ENCODE data around the gene MALT1.

MALT1 gene

GRCh38 chr18:58682429-58683069 lies 11.3 kb downstream of the MALT1 start:
- H3K27ac ChIP-seq = no peak overlapping the region
- no peak for DNase-seq (ENCODE audit: low read depth, low spot score)

- H3K27ac ChIP-seq = no peak overlapping the region
- no peak for DNase-seq (ENCODE audit: low read depth, low spot score)
These were observed 16.6 kb downstream of the MALT1 start for GRCh38 chr18:58687871-58688308.

GRCh38 chr18:58690259-58690658 lies 19.0 kb downstream of the MALT1 start:
- DNase-seq (ENCODE audit: low read depth, low spot score) = no peak
- no peak overlapping the region for H3K27ac ChIP-seq

GRCh38 chr18:58691256-58691655 lies 20.0 kb downstream of the MALT1 start:
- H3K27ac ChIP-seq = no peak overlapping the region
- no peak for DNase-seq (ENCODE audit: low read depth, low spot score)

- no peak overlapping the region for H3K27ac ChIP-seq
- no peak for DNase-seq (ENCODE audit: low read depth, low spot score)
These were observed 21.3 kb downstream of the MALT1 start for GRCh38 chr18:58692422-58693185.

GRCh38 chr18:58694221-58694620 lies 23.0 kb downstream of the MALT1 start:
- DNase-seq (ENCODE audit: low read depth, low spot score) = no peak
- H3K27ac ChIP-seq = no peak overlapping the region

GRCh38 chr18:58694720-58695468 lies 23.6 kb downstream of the MALT1 start:
- DNase-seq (ENCODE audit: low read depth, low spot score) = no peak
- no peak overlapping the region for H3K27ac ChIP-seq

GRCh38 chr18:58695772-58696171 lies 24.5 kb downstream of the MALT1 start:
- no peak overlapping the region for H3K27ac ChIP-seq
- no peak for DNase-seq (ENCODE audit: low read depth, low spot score)

GRCh38 chr18:58697146-58697545 lies 25.9 kb downstream of the MALT1 start:
- no peak overlapping the region for H3K27ac ChIP-seq
- DNase-seq (ENCODE audit: low read depth, low spot score) = no peak

GRCh38 chr18:58698701-58699193 lies 27.5 kb downstream of the MALT1 start:
- DNase-seq (ENCODE audit: low read depth, low spot score) = no peak
- H3K27ac ChIP-seq = no peak overlapping the region

GRCh38 chr18:58699551-58699950 lies 28.3 kb downstream of the MALT1 start:
- DNase-seq (ENCODE audit: low read depth, low spot score) = no peak
- no peak overlapping the region for H3K27ac ChIP-seq

GRCh38 chr18:58700209-58700608 lies 28.9 kb downstream of the MALT1 start:
- DNase-seq (ENCODE audit: low read depth, low spot score) = no peak
- H3K27ac ChIP-seq = no peak overlapping the region

- DNase-seq (ENCODE audit: low read depth, low spot score) = no peak
- H3K27ac ChIP-seq = no peak overlapping the region
These were observed 41.7 kb downstream of the MALT1 start for GRCh38 chr18:58712930-58713329.

- DNase-seq (ENCODE audit: low read depth, low spot score) = no peak
- H3K27ac ChIP-seq = no peak overlapping the region
These were observed 43.0 kb downstream of the MALT1 start for GRCh38 chr18:58714259-58714658.

GRCh38 chr18:58714821-58715220 lies 43.6 kb downstream of the MALT1 start:
- no peak for DNase-seq (ENCODE audit: low read depth, low spot score)
- H3K27ac ChIP-seq = no peak overlapping the region

- no peak for DNase-seq (ENCODE audit: low read depth, low spot score)
- H3K27ac ChIP-seq = no peak overlapping the region
These were observed 44.3 kb downstream of the MALT1 start for GRCh38 chr18:58715540-58715939.

- DNase-seq (ENCODE audit: low read depth, low spot score) = no peak
- H3K27ac ChIP-seq = no peak overlapping the region
These were observed 44.9 kb downstream of the MALT1 start for GRCh38 chr18:58716060-58716756.

GRCh38 chr18:58721566-58722239 lies 50.4 kb downstream of the MALT1 start:
- no peak overlapping the region for H3K27ac ChIP-seq
- no peak for DNase-seq (ENCODE audit: low read depth, low spot score)

GRCh38 chr18:58723810-58724602 lies 52.7 kb downstream of the MALT1 start:
- no peak overlapping the region for H3K27ac ChIP-seq
- no peak for DNase-seq (ENCODE audit: low read depth, low spot score)
